Measurements from ENCODE around the gene EID1. TPM values are rescaled to one million over a fixed set of nuclear protein-coding genes. Genes with fewer than 3 reads are reported as not detected.

The EID1 gene
- total RNA-seq, 4 donors from 2014 or later, result 33.6 to 189 (median 66.1) TPM

DNA sequence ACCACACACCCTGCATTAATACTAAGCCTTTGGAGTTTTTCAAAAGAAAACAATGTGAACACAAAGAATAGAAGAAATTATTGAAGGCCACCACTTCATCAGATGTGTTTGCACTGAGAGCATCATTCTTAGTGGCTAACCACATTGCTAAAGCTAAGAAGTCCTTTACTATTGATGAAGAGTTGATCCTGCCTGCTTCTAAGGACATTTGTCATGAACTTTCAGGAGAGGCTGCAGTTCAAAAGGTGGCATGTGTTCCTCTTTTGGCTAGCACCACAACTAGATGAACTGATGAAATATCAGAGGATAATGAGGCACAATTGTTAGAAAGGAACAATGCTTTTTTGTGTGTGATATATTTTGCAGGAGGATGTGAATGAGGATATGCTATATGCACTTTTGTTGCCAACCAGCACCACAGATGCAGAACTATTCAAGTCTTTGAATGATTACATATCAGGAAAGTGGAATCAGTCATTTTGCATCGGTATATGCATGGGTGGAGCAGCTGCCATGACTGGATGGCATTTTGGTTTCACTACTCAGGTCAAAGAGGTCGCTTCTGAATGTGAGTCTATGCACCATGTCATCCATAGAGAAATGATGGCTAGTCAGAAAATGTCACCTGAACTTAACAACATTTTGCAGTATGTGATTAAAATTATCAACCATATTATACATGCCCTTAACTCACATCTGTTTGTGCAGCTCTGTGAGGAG is 2.5 kb upstream of the EID1 start:
- TF ChIP-seq POLR2A (IDR thresholded peaks at IDR 0.05), result no peak
- TF ChIP-seq, protein P1, sequence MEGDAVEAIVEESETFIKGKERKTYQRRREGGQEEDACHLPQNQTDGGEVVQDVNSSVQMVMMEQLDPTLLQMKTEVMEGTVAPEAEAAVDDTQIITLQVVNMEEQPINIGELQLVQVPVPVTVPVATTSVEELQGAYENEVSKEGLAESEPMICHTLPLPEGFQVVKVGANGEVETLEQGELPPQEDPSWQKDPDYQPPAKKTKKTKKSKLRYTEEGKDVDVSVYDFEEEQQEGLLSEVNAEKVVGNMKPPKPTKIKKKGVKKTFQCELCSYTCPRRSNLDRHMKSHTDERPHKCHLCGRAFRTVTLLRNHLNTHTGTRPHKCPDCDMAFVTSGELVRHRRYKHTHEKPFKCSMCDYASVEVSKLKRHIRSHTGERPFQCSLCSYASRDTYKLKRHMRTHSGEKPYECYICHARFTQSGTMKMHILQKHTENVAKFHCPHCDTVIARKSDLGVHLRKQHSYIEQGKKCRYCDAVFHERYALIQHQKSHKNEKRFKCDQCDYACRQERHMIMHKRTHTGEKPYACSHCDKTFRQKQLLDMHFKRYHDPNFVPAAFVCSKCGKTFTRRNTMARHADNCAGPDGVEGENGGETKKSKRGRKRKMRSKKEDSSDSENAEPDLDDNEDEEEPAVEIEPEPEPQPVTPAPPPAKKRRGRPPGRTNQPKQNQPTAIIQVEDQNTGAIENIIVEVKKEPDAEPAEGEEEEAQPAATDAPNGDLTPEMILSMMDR (IDR thresholded peaks at IDR 0.05), result no peak
- H3K4me1 ChIP-seq, result peaks cover 3 to 26% (median 8%) of the 10 kb centered on the region in 3 donors
- intact Hi-C loops (cut with DNase I), result no loop called here
- H3K27me3 ChIP-seq, result peaks cover 0 to 3% (median 0%) of the 10 kb centered on the region in 4 donors
- no peak for DNase-seq
- H3K4me3 ChIP-seq, result no peak overlapping the region
- WGBS, 2 donors, result 78 to 82% methylated on average over 2 of the region's 2 CpGs
- H3K9me3 ChIP-seq, result no peaks in the 10 kb centered on the region
- no peak overlapping the region for H3K27ac ChIP-seq
- H3K36me3 ChIP-seq, result no peaks in the 10 kb centered on the region

DNA sequence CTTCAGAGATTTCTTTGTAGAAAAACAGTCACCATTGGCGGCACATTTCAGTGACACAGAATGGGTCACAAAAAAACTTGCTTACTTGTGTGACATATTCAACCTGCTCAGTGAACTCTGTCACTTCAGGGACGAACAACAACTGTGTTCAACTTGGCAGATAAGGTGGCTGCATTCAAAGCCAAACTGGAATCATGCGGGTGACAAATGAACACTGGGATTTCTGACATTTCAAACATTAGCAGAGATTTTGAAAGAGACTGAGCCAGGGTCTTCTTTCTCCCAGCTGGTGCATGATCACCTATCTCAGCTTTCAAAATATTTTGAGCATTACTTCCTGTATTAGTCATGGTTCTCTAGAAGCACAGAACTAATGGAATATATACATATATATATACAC is 1.9 kb upstream of the EID1 start:
- no peak overlapping the region for H3K27ac ChIP-seq
- intact Hi-C loops (cut with DNase I), result no loop called here
- H3K36me3 ChIP-seq, result no peaks in the 10 kb centered on the region
- TF ChIP-seq POLR2A (IDR thresholded peaks at IDR 0.05), result no peak
- TF ChIP-seq, protein P1 (IDR thresholded peaks at IDR 0.05), result no peak
- peaks cover 3 to 27% (median 8%) of the 10 kb centered on the region in 3 donors for H3K4me1 ChIP-seq
- H3K27me3 ChIP-seq, result peaks cover 0 to 3% (median 0%) of the 10 kb centered on the region in 4 donors
- whole genome bisulfite sequencing, 2 donors, result 70 to 86% methylated on average over 3 of the region's 3 CpGs
- no peaks in the 10 kb centered on the region for H3K9me3 ChIP-seq
- no peak overlapping the region for H3K4me3 ChIP-seq
- no peak for DNase-seq

DNA sequence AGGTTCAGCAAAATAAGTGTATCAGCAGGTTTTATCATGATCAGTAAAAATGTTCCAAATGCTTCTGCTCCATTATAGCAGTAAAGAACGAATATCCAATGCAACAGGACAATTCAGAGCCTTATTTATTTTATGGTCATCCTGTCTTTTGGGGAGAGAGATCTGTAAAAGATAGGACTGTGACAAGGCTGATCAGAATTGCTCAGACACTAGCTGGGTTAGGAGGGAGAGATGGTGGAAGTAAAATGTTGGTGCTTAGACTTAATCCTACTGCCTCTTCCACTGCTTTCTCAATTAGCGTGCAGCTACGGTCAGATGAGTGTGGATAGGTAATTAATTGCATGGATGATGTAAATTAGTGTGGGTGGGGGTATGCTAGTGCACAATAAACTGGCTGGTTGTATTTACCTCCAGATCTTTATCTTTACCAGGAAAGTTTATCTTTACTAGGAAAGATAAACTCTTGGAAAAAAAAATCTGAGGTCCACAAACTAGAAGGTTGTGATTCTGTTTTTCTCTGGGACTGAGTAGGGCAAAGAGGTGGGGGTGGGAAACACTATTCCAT is 2.2 kb downstream of the EID1 start:
- H3K4me3 ChIP-seq, result no peak overlapping the region
- H3K4me1 ChIP-seq, result peaks cover 3 to 27% (median 8%) of the 10 kb centered on the region in 3 donors
- no peaks in the 10 kb centered on the region for H3K9me3 ChIP-seq
- H3K36me3 ChIP-seq, result no peaks in the 10 kb centered on the region
- no peaks in the 10 kb centered on the region for H3K27me3 ChIP-seq
- 68 to 78% methylated on average over 3 of the region's 3 CpGs for WGBS, 2 donors
- no peak for DNase-seq
- no peak overlapping the region for H3K27ac ChIP-seq
- TF ChIP-seq POLR2A (IDR thresholded peaks at IDR 0.05), result no peak
- TF ChIP-seq, protein P1 (IDR thresholded peaks at IDR 0.05), result no peak
- intact Hi-C loops (cut with DNase I), result no loop called here

DNA sequence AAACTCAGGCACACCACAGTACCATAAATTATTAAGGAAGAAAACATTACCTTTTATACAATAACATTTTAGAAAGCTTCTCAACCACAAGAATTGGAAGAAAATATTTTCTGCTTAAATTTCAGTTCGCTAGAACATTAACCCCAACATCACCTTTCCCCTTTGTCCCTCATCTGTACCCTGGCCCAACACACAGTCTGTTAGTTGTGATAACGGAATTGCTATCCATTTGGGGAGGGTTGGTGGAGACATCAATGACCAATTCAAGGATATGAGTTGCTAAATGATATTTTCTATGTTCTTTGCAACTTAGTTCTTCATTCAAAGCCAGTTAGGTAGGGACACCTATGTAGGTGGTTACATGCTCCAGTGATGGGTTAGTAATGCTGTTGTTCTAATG is 5.8 kb downstream of the EID1 start:
- DNase-seq, result no peak
- TF ChIP-seq, protein P1 (IDR thresholded peaks at IDR 0.05), result no peak
- TF ChIP-seq POLR2A (IDR thresholded peaks at IDR 0.05), result no peak
- 78 to 86% methylated on average over 2 of the region's 2 CpGs for WGBS, 2 donors
- intact Hi-C loops (cut with DNase I), result no loop called here
- H3K9me3 ChIP-seq, result no peaks in the 10 kb centered on the region
- H3K27me3 ChIP-seq, result no peaks in the 10 kb centered on the region
- H3K4me3 ChIP-seq, result no peak overlapping the region
- H3K36me3 ChIP-seq, result no peaks in the 10 kb centered on the region
- H3K27ac ChIP-seq, result no peak overlapping the region
- H3K4me1 ChIP-seq, result peaks cover 3 to 18% (median 7%) of the 10 kb centered on the region in 3 donors

DNA sequence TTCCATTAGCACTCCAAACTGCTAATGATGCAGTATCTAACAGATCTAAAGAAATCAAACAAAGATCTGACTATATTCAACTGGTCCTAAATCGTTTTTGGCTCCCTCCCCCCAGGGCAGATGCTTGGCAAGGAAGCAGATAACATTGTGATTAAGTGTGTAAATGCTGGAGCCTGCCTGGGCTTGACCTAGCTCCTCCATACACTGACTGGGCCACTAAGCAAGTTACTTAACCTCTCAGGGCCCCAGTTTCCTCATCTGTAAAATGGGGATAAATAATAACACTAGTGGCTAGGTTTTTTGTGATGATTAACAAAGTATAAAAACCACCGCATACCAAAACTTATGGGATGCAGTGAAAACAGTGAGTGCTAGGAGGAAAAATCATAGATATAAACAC is 9.2 kb downstream of the EID1 start:
- Histone ChIP-seq H3K9me3 (no peaks in the 10 kb centered on the region), H3K27ac (no peak overlapping the region), H3K27me3 (no peaks in the 10 kb centered on the region), H3K4me1 (no peaks in the 10 kb centered on the region), H3K4me3 (no peak overlapping the region), H3K36me3 (no peaks in the 10 kb centered on the region)
- TF ChIP-seq, protein P1 (IDR thresholded peaks at IDR 0.05), result no peak
- TF ChIP-seq POLR2A (IDR thresholded peaks at IDR 0.05), result no peak
- WGBS, 2 donors, result 57 to 58% methylated on average over 2 of the region's 2 CpGs
- no peak for DNase-seq
- intact Hi-C loops (cut with DNase I), result no loop called here

Data from esophagus squamous epithelium (tissue), 5 donors.